NCI-H2227 treated with DMSO at 0.1 percent for 48 hours (cell line): ENCODE measurements around the gene C1QTNF4.
"Not testable (repeated sequence)": the region's sequence is repeated elsewhere in the genome, so short reads cannot be mapped to it uniquely, and the experiment has no call there.

Experiments used
- DNase-seq: peaks from one replicate; lab custom pipeline; 2025; lab: John Stamatoyannopoulos, UW

Gene C1QTNF4

DNA sequence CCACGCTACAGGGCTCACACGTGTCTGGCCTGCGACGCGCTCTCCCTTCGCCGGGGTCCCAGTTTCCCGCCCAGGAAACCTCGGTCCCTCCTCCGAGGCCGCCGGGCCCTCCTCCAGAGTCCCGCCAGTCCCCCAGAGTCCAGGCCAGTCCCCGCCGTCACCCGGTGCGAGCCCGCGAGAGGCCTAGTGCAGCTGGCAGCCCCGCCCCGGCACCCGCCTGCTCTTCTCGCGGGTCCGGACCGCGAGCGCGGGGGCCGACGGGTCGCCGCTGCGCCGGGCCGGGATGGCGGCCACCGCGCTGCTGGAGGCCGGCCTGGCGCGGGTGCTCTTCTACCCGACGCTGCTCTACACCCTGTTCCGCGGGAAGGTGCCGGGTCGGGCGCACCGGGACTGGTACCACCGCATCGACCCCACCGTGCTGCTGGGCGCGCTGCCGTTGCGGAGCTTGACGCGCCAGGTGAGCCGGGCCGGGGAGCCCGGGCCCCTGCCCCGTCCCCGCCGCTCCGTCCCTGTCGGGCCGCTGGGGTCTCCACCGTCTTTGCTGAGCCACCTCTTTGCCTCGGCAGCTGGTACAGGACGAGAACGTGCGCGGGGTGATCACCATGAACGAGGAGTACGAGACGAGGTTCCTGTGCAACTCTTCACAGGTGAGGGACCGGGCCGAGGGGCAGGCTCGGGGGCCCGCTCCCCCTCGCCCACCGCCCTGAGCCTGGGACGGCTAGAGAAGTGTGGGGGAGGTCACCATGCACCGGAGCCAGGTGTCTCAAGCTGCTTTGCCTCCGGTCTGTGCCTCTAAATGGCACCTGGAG lies 28.7 kb downstream of the C1QTNF4 start, which contains the start of gene PTPMT1:
Gene PTPMT1 (plus strand): TSS at position 260 of the 809 bp plus-strand sequence. CDS start 24 bp downstream, at position 284.
- DNase-seq = no peak

GRCh38 chr11:47564933-47565339 lies 29.3 kb downstream of the C1QTNF4 start:
- no peak for DNase-seq

DNA sequence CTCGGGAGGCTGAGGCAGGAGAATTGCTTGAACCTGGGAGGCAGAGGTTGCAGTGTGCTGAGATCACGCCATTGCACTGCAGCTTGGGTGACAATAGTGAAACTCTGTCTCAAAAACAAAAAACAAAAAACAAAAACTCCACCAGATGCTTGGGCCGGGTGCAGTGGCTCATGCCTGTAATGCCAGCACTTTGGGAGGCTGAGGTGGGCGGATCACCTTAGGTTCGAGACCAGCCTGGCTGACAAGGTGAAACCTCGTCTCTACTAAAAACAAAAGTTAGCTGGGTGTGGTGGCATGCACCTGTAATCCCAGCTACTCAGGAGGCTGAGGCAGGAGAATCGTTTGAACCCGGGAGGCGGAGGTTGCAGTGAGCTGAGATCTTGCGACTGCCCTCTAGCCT lies 29.8 kb downstream of the C1QTNF4 start:
- not testable (repeated sequence) for DNase-seq

- not testable (repeated sequence) for DNase-seq
Measured at GRCh38 chr11:47562393-47562792, 31.8 kb downstream of the C1QTNF4 start.

DNA sequence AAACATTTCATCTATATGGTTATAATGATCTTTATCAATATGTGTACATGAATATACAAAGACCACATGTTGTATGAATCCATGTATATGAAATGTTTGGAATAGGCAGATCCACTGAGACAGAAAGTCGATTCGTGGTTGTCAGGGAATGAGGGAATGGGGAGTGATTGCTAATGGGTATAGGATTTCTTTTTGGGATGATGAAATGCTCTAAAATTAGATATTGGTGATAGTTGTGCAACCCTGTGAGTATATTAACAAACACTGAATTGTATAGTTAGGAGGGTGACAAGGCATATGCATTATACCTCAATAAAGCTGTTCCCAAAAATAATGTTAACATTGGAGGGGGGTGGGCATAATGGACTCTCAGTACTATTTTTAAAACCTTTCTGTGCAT lies 33.8 kb downstream of the C1QTNF4 start:
- no peak for DNase-seq

GRCh38 chr11:47558695-47559094 lies 35.5 kb downstream of the C1QTNF4 start:
- DNase-seq = no peak

- not testable (repeated sequence) for DNase-seq
Measured at GRCh38 chr11:47557004-47557403, 37.2 kb downstream of the C1QTNF4 start.

GRCh38 chr11:47553406-47553743 lies 40.8 kb downstream of the C1QTNF4 start:
- DNase-seq = peak; percentile 93

DNA sequence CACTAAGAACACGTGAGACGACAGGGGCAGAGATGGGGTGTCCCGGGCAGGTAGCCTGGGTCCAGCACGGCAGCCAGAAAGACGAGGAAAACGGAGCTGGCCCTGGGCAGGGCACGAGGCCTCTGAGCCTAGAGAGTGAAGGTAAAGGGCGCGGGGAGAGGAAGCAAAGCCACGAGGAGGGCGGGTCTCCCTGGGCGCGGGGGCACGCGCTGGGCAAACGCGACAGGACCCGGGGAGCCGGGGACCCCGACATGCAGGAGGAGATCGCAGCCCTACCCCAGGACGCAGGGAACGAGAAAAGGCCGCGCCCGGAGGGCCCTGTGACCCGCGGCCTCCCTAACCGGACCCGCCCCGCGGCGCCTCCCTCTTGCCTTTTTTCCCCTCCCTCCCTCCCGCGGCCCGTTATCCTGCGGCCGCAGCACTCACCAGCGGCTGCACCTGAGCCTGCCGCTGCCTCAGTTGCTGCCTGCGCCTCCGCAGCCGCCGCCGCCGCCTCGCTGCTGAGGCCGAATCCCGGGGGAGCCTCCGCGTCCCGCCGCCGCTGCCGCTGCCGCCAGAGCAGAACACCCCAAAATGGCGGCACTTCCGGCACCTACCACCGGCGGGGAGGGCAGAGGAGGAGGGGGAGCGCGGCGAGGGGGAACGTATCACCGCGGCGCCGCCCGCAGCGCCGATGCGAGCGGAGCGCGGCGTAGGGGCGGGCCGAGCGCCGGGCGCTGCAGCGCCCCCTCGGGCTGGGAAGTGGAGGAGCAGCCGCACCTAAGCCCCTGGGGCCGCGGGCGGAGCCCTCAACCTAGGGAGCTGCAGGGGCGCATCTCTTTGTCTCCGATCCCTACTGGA lies 41.4 kb downstream of the C1QTNF4 start, which contains the start of gene CELF1:
Gene CELF1 (minus strand): TSS at position 567 of the 840 bp plus-strand sequence. CDS start 53,609 bp downstream, outside the sequence.
- peak; percentile 93 for DNase-seq

DNA sequence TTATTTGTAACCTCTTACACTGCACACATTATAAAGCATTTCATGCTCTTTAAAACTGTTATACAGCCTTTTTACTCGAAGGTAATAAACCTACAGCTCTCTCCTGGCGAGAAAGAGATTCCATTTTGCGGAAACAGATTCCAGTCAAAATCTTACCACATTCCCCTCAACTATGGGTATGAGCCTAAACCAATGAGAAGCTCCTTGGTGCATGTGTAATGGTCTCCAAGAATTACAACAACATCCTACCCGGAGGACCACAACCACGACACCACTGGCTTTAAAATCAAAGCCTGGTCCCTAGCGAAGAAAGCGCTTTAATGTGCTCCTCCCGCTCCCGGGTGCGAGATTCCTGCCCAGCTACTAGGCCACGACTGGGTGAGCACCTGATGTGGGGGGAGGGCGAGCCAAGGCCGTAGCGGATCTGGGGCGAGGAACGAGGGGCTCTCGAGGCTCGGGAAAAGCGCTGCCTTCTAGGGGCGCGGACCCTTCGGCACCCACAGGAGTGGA lies 42.1 kb downstream of the C1QTNF4 start:
- no peak for DNase-seq

DNA sequence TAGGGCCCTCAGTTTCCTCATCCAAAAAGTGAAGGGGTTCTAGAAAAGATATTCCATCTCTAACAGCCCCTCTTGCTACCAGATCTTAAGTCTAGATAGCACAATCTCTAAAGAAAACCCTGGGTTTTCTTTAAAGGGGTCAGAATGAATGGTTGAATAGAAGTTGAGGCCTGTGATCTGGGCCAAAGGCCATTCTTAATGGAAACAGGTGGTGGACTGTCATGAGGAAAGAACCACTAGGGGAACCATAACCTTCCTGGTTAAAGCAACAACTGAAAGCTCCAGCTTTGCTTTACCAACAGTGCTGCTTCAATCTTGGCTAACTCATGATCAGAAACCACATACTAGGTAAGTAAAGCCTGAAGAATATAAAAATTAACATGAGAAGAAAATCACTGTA lies 43.1 kb downstream of the C1QTNF4 start:
- no peak for DNase-seq

- no peak for DNase-seq
Measured at GRCh38 chr11:47550288-47551047, 43.7 kb downstream of the C1QTNF4 start.

DNA sequence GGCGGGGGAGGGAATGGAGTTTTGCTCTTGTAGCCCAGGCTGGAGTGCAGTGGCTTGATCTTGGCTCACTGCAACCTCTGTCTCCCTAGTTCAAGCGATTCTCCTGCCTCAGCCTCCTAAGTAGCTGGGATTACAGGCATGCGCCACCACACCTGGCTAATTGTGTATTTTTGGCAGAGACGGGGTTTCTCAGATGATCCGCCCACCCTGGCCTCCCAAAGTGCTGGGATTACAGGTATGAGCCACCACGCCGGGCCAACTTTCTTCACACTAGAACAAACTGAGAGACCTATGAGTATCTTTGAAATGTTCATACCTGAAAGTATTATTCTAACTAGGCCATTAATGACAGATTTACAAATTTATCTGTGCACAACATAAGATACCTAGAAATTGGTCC lies 47.9 kb downstream of the C1QTNF4 start:
- DNase-seq = not testable (repeated sequence)

GRCh38 chr11:47545298-47545697 lies 48.9 kb downstream of the C1QTNF4 start:
- DNase-seq = no peak

DNA sequence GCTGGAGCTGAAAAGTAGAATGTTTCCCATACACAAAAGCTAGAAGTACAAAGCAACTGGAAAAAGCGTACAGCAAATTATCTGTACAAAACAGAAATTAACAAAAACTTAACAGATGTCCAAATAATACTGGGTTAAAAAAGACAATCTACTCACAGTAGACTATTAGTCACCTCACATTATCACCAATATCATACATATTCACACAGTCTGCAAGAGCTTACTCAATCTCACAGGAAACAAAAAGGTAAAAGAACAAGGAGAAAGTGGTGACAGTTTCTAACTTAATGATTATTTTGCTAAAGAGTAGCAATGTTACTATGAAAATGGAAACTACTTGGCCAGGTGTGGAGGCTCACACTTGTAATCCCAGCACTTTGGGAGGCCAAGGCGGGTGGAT lies 53.1 kb downstream of the C1QTNF4 start:
- DNase-seq = no peak

DNA sequence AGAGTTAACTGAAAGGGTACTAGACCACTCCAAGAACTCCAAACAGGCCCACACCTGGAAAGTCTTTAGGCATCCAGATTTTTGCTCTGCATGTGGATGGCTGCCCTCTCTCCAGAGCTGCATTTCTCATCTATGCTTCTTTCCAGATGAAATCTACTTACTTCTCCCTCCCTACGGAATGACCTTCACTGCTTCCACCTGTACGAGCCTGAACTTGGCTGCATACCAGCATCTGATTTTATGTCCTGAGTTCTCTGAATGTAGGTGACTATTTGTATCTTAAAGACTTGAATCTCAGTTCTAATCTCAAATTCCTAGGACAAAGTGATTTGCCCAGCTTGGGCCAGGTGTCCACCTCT lies 54.6 kb downstream of the C1QTNF4 start:
- DNase-seq = no peak
